ENCODE data around the gene COG2.

COG2 gene

GRCh38 chr1:230639714-230640209 lies 2.5 kb upstream of the COG2 start:
- FAIRE-seq, result no peak
- TF ChIP-seq CTCF (IDR thresholded peaks at IDR 0.05; ENCODE audit: insufficient read depth, missing control alignments), result no peak

GRCh38 chr1:230641346-230641745 lies 935 bp upstream of the COG2 start:
- DNase-seq (ENCODE audit: insufficient read length, low spot score) (no peak), FAIRE-seq (no peak)
- TF ChIP-seq CTCF (IDR thresholded peaks at IDR 0.05; ENCODE audit: insufficient read depth, missing control alignments), result no peak

More at GRCh38 chr1:230639714-230640209, 2.5 kb upstream of the COG2 start:
- DNase-seq (ENCODE audit: insufficient read length, low spot score), result no peak

- DNase-seq (ENCODE audit: insufficient read length, low spot score), result no peak
- no peak for TF ChIP-seq CTCF (IDR thresholded peaks at IDR 0.05; ENCODE audit: insufficient read depth, missing control alignments)
- no peak for FAIRE-seq
These were observed 400 bp upstream of the COG2 start for GRCh38 chr1:230641900-230642262.

GRCh38 chr1:230643908-230644307 lies 1.6 kb downstream of the COG2 start:
- no peak for TF ChIP-seq CTCF (IDR thresholded peaks at IDR 0.05; ENCODE audit: insufficient read depth, missing control alignments)
- FAIRE-seq, result no peak
- DNase-seq (ENCODE audit: insufficient read length, low spot score), result no peak

GRCh38 chr1:230646710-230647302 lies 4.5 kb downstream of the COG2 start:
- DNase-seq (ENCODE audit: insufficient read length, low spot score) (no peak), FAIRE-seq (no peak)
- no peak for TF ChIP-seq CTCF (IDR thresholded peaks at IDR 0.05; ENCODE audit: insufficient read depth, missing control alignments)

- DNase-seq (ENCODE audit: insufficient read length, low spot score), result no peak
- TF ChIP-seq CTCF (IDR thresholded peaks at IDR 0.05; ENCODE audit: insufficient read depth, missing control alignments), result no peak
- FAIRE-seq, result no peak
These were observed 5.0 kb downstream of the COG2 start for GRCh38 chr1:230647321-230647720.

GRCh38 chr1:230648114-230648513 lies 5.8 kb downstream of the COG2 start:
- FAIRE-seq (no peak), DNase-seq (ENCODE audit: insufficient read length, low spot score) (no peak)
- no peak for TF ChIP-seq CTCF (IDR thresholded peaks at IDR 0.05; ENCODE audit: insufficient read depth, missing control alignments)
